Mesothelial cell of epicardium (in vitro differentiated cells): ENCODE results near the gene TARS3. TPM values are rescaled to one million over a fixed set of nuclear protein-coding genes. Genes with fewer than 3 reads are reported as not detected.

Source experiments
- DNase-seq, 2 experiments: peaks; one replicate each; pipeline ENCODE4 v3.0.0; 2021; ENCODE audit warnings: low spot score in 2 of 2; ENCODE audit not compliant: unreplicated experiment in 2 of 2
- H3K27ac Mint-ChIP-seq: 2 replicates; pipeline ENCODE4 v1.8.0; 2021; ENCODE audit warnings: mixed read lengths
- H3K27me3 Mint-ChIP-seq: 2 replicates; pipeline ENCODE4 v1.8.0; 2021; ENCODE audit warnings: low read depth, mixed read lengths
- H3K36me3 Mint-ChIP-seq: 2 replicates; pipeline ENCODE4 v1.8.0; 2021; ENCODE audit warnings: mixed read lengths
- H3K4me1 Mint-ChIP-seq: 2 replicates; pipeline ENCODE4 v1.8.0; 2021; ENCODE audit warnings: mixed read lengths
- H3K4me3 Mint-ChIP-seq: 2 replicates; pipeline ENCODE4 v1.8.0; 2021; ENCODE audit warnings: mild to moderate bottlenecking, moderate library complexity, mixed read lengths
- H3K9me3 Mint-ChIP-seq: 2 replicates; pipeline ENCODE4 v1.8.0; 2021; ENCODE audit warnings: mixed read lengths
- total RNA-seq: library from RNA; stranded (reverse); gene quantifications from 3 replicates; pipeline ENCODE4 v1.2.1, GENCODE V29; 2021
- TF ChIP-seq, protein P1 (sequence below): fragments of 200-600 bp; sonication (generic); IDR thresholded peaks from one replicate; pipeline ENCODE4 v1.5.0; 2021; ENCODE audit warnings: antibody characterized with exemption; ENCODE audit not compliant: unreplicated experiment

TARS3 gene
- total RNA-seq, 1 donor from 2014 or later = 22.4 TPM

DNA sequence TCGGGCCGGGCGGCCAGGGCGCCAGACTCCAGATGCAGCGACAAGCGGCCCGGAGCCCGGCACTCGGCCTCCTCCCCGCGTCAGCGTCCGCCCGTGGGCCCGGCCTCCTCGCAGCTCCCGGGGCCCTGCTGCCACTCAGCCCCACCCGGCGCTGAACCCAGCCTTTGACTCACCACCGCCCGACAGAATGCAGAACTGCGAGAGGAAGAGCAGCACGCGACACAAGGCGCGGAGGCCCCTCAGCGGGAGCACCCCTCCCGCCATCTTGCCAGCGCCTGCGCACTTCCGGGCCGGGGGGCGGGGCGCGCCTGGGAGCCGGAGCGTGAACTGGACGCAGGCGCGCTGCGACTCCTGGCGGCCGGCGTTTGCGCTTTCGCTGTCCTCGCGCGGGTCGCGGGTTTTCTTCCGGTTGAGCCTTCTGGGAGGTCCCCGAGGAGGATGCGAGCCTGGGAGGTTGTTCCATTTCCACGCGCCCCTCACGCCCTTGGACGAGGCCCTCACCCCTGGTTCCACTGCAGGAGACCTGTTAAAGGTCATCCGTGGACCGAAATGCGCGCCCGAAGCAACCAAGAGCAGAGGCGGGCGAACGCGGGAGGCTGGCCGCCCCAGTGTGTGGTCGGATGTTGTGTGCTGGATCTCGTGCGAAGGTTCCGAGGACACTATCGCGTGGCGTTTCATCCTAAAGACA is 72.0 kb downstream of the TARS3 start, which contains the start of gene TM2D3:
Gene TM2D3 (minus strand): TSS at position 284 of the 688 bp plus-strand sequence. CDS start 20 bp downstream, at position 264.
- Mint-ChIP-seq H3K4me1 (peaks cover 12% of the 10 kb centered on the region), H3K36me3 (peaks cover 6% of the 10 kb centered on the region), H3K9me3 (no peaks in the 10 kb centered on the region), H3K27ac (peak within 1 kb of the TSS; percentile 92), H3K4me3 (peak within 1 kb of the TSS; percentile 86), H3K27me3 (no peaks in the 10 kb centered on the region)
- TF ChIP-seq, protein P1, sequence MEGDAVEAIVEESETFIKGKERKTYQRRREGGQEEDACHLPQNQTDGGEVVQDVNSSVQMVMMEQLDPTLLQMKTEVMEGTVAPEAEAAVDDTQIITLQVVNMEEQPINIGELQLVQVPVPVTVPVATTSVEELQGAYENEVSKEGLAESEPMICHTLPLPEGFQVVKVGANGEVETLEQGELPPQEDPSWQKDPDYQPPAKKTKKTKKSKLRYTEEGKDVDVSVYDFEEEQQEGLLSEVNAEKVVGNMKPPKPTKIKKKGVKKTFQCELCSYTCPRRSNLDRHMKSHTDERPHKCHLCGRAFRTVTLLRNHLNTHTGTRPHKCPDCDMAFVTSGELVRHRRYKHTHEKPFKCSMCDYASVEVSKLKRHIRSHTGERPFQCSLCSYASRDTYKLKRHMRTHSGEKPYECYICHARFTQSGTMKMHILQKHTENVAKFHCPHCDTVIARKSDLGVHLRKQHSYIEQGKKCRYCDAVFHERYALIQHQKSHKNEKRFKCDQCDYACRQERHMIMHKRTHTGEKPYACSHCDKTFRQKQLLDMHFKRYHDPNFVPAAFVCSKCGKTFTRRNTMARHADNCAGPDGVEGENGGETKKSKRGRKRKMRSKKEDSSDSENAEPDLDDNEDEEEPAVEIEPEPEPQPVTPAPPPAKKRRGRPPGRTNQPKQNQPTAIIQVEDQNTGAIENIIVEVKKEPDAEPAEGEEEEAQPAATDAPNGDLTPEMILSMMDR = peak; percentile 82
- peak; percentile 91 to 97 for DNase-seq

DNA sequence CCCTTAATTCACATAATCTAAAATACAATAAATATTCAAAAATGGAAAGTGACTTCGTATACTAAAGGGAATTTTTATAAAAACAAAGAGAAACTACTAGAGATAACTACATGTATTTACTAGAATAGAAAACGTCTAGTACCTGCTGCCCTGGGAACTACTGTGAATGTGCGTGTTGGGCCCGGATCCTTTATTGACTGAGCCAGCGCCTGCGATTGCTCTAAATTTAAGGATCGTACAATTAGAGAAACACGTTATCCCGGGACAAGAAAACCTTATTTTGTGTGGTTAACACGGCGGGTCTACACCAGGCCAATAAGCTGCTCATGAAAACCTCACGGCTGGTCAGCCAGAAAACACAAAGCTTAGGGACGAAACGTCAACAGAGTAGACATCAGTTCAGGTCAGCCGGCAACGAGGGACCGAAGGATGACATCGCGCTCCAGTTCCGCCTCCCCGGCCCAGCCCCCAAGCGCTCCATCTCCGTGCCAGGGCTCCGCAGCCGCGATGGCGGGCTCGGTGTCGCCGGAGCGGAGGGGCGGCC is 72.6 kb downstream of the TARS3 start:
- TF ChIP-seq, protein P1 = no peak
- Mint-ChIP-seq H3K27ac (peak overlapping the region; percentile 92), H3K4me1 (peaks cover 12% of the 10 kb centered on the region), H3K27me3 (no peaks in the 10 kb centered on the region), H3K4me3 (peak overlapping the region; percentile 86), H3K9me3 (no peaks in the 10 kb centered on the region), H3K36me3 (peaks cover 6% of the 10 kb centered on the region)
- no peak for DNase-seq

DNA sequence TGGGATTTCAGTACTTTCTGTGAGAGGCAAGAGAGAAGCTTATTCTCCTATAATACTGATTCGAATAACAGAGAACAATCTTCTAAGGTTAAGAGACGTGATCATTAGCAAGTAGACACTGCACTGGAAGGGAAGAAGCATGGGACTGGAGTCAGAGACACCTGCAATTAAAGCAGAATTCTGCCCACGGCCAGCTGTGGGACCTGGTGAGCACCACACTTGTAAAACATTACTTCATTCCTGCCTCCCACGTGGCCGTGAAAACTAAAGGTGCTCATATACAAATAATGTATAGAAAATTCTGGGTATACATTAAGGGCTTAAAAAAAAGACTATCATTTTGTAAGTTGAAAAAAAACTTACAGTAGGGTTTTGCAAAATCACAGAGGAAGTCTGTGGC is 74.1 kb downstream of the TARS3 start:
- no peaks in the 10 kb centered on the region for H3K9me3 Mint-ChIP-seq

DNA sequence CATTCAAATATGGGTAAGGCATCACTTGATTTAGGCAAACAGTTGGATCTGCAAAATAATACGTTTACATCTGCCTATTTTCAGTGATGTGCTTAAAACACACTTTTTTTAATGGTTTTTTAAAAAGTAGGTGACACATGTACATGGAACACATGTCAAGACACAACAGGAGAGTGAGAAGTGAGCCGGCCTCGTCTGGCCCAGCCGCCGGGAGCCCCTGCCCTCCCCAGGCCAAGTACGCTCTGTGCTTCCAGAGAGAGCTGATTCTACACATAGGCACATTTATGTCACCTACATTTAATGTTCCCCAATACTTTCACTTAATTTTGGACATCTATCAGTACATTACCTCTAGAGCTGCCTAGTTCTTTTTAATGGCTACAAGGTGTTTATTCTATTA is 75.9 kb downstream of the TARS3 start:
- peaks cover 24% of the 10 kb centered on the region for H3K36me3 Mint-ChIP-seq
- H3K4me3 Mint-ChIP-seq = no peak overlapping the region
- TF ChIP-seq, protein P1 = no peak
- H3K9me3 Mint-ChIP-seq = no peaks in the 10 kb centered on the region
- no peak overlapping the region for H3K27ac Mint-ChIP-seq
- peaks cover 10% of the 10 kb centered on the region for H3K4me1 Mint-ChIP-seq
- DNase-seq = no peak
- no peaks in the 10 kb centered on the region for H3K27me3 Mint-ChIP-seq

More for the DNA sequence above, 74.1 kb downstream of the TARS3 start:
- Mint-ChIP-seq H3K27me3 (no peaks in the 10 kb centered on the region), H3K27ac (no peak overlapping the region), H3K4me3 (no peak overlapping the region), H3K4me1 (peaks cover 12% of the 10 kb centered on the region), H3K36me3 (peaks cover 14% of the 10 kb centered on the region)
- no peak for DNase-seq
- TF ChIP-seq, protein P1 = no peak

DNA sequence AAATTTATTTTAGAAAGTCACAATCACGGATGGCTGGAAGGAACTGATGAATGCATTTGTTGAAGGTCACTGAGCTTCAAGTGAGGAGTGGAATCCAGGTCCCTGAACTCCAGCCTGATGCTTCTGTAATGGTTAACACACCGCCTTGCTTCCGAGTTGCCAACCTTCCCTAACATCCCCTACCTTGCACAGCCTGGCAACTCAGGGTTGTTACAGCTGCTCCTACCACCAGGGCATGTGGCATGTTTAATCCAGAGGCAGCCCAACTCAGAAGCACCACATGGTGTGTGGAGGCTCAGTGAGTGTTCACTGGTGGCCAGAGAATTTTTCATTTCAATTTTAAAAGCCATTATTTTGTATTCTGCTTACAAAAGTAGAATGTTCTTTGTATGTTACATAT is 77.0 kb downstream of the TARS3 start:
- Mint-ChIP-seq H3K36me3 (peaks cover 27% of the 10 kb centered on the region), H3K27ac (peak overlapping the region; percentile 34), H3K4me3 (no peak overlapping the region), H3K27me3 (no peaks in the 10 kb centered on the region), H3K9me3 (no peaks in the 10 kb centered on the region), H3K4me1 (peaks cover 10% of the 10 kb centered on the region)
- DNase-seq = no peak
- TF ChIP-seq, protein P1 = no peak
